H9 (cell line): ENCODE results near the gene CLCN3. TPM values are rescaled to one million over a fixed set of nuclear protein-coding genes. Genes with fewer than 3 reads are reported as not detected.

ENCODE experiments used
- DNase-seq: peaks from one replicate; pipeline ENCODE4 v3.0.0-alpha.2; 2017
- H2AFZ ChIP-seq: one replicate; pipeline ENCODE4 v1.6.1; 2013; ENCODE audit warnings: mild to moderate bottlenecking, low read length, control low read depth, moderate library complexity
- H2AK5ac ChIP-seq: 2 replicates; pipeline ENCODE4 v1.6.1; 2013; ENCODE audit warnings: low read length, control low read depth, mixed read lengths; ENCODE audit not compliant: insufficient read length
- H2BK120ac ChIP-seq: one replicate; pipeline ENCODE4 v1.6.1; 2013; ENCODE audit warnings: low read depth, mild to moderate bottlenecking, low read length, control low read depth, inconsistent platforms; ENCODE audit not compliant: poor library complexity, severe bottlenecking
- H2BK12ac ChIP-seq: 2 replicates; pipeline ENCODE4 v1.6.1; 2013; ENCODE audit warnings: low read length, control low read depth, mixed read lengths, low read depth; ENCODE audit not compliant: insufficient read length
- H2BK15ac ChIP-seq: 2 replicates; pipeline ENCODE4 v1.6.1; 2013; ENCODE audit warnings: low read depth, low read length, control low read depth
- H2BK20ac ChIP-seq: one replicate; pipeline ENCODE4 v1.6.1; 2013; ENCODE audit warnings: low read depth, mild to moderate bottlenecking, low read length, control low read depth, inconsistent platforms; ENCODE audit not compliant: poor library complexity, severe bottlenecking
- H2BK5ac ChIP-seq: 2 replicates; pipeline ENCODE4 v1.6.1; 2013; ENCODE audit warnings: low read length, control low read depth, mixed read lengths; ENCODE audit not compliant: insufficient read length
- H3K14ac ChIP-seq: 2 replicates; pipeline ENCODE4 v1.6.1; 2013; ENCODE audit warnings: low read length, control low read depth; ENCODE audit not compliant: insufficient read depth
- H3K18ac ChIP-seq: 2 replicates; pipeline ENCODE4 v1.6.1; 2013; ENCODE audit warnings: low read depth, mild to moderate bottlenecking, mixed read lengths, low read length, control low read depth; ENCODE audit not compliant: insufficient read length
- H3K23ac ChIP-seq: 2 replicates; pipeline ENCODE4 v1.6.1; 2013; ENCODE audit warnings: low read length, control low read depth, mixed read lengths, low read depth; ENCODE audit not compliant: insufficient read length
- H3K23me2 ChIP-seq: 2 replicates; pipeline ENCODE4 v1.6.1; 2013; ENCODE audit warnings: low read depth, mild to moderate bottlenecking, mixed read lengths, low read length, control low read depth; ENCODE audit not compliant: insufficient read length, poor library complexity, severe bottlenecking
- H3K27ac ChIP-seq: 2 replicates; pipeline ENCODE4 v1.5.1; 2013; ENCODE audit warnings: low read length, control low read depth, mixed read lengths, low read depth; ENCODE audit not compliant: insufficient read length
- H3K27me3 ChIP-seq: 2 replicates; pipeline ENCODE4 v1.6.1; 2013; ENCODE audit warnings: low read length, control low read depth, inconsistent platforms; ENCODE audit not compliant: insufficient read depth
- H3K4ac ChIP-seq: 2 replicates; pipeline ENCODE4 v1.6.1; 2013; ENCODE audit warnings: low read depth, mild to moderate bottlenecking, control low read depth, inconsistent platforms, low read length, moderate library complexity
- H3K4me1 ChIP-seq: 2 replicates; pipeline ENCODE4 v1.6.1; 2013; ENCODE audit warnings: low read length, control low read depth, inconsistent platforms; ENCODE audit not compliant: insufficient read depth
- H3K4me2 ChIP-seq: 2 replicates; pipeline ENCODE4 v1.6.1; 2013; ENCODE audit warnings: low read length, control low read depth, mixed read lengths; ENCODE audit not compliant: insufficient read length, insufficient read depth
- H3K56ac ChIP-seq: 2 replicates; pipeline ENCODE4 v1.6.1; 2013; ENCODE audit warnings: low read depth, mild to moderate bottlenecking, mixed read lengths, low read length, control low read depth; ENCODE audit not compliant: insufficient read length
- H3K79me1 ChIP-seq: 2 replicates; pipeline ENCODE4 v1.6.1; 2013; ENCODE audit warnings: low read depth, mild to moderate bottlenecking, moderate library complexity, low read length, control low read depth, inconsistent platforms; ENCODE audit not compliant: insufficient read depth, poor library complexity, severe bottlenecking
- H3K79me2 ChIP-seq: 2 replicates; pipeline ENCODE4 v1.6.1; 2013; ENCODE audit warnings: low read length, control low read depth, inconsistent platforms; ENCODE audit not compliant: insufficient read depth
- H3K9ac ChIP-seq: 2 replicates; pipeline ENCODE4 v1.6.1; 2013; ENCODE audit warnings: low read length, control low read depth, mixed read lengths; ENCODE audit not compliant: insufficient read length; ENCODE audit errors: extremely low read depth
- H3K9me3 ChIP-seq: one replicate; pipeline ENCODE4 v1.6.1; 2013; ENCODE audit warnings: low read depth, low read length, inconsistent platforms; ENCODE audit not compliant: control insufficient read depth
- H3T11ph ChIP-seq: one replicate; pipeline ENCODE4 v1.6.1; 2013; ENCODE audit warnings: mild to moderate bottlenecking, low read length, control low read depth, inconsistent platforms
- H4K20me1 ChIP-seq: one replicate; pipeline ENCODE4 v1.6.1; 2013; ENCODE audit not compliant: control insufficient read depth, insufficient read length, insufficient read depth
- H4K5ac ChIP-seq: 2 replicates; pipeline ENCODE4 v1.6.1; 2013; ENCODE audit warnings: low read depth, mild to moderate bottlenecking, mixed read lengths, low read length, control low read depth; ENCODE audit not compliant: insufficient read length
- H4K8ac ChIP-seq: replicated peaks from 2 replicates; pipeline ENCODE4 v1.6.1; 2013; ENCODE audit warnings: low read length, control low read depth, mixed read lengths, low read depth; ENCODE audit not compliant: insufficient read length
- H4K91ac ChIP-seq: 2 replicates; pipeline ENCODE4 v1.6.1; 2013; ENCODE audit warnings: low read depth, mild to moderate bottlenecking, moderate library complexity, mixed read lengths, low read length, control low read depth; ENCODE audit not compliant: insufficient read length
- H3K27ac Mint-ChIP-seq, 3 experiments: 2 replicates in 2 of 3; 3 replicates in 1 of 3; pipeline ENCODE4 v1.8.0; 2020 to 2021; ENCODE audit warnings: mixed read lengths in 3 of 3, mild to moderate bottlenecking in 1 of 3, moderate library complexity in 1 of 3
- H3K27me3 Mint-ChIP-seq: 2 replicates; pipeline ENCODE4 v1.8.0; 2021; ENCODE audit warnings: low read depth, mild to moderate bottlenecking, moderate library complexity, mixed read lengths
- H3K36me3 Mint-ChIP-seq, 3 experiments: 2 replicates in 2 of 3; 3 replicates in 1 of 3; pipeline ENCODE4 v1.8.0; 2020 to 2021; ENCODE audit warnings: low read depth in 3 of 3, mixed read lengths in 3 of 3; ENCODE audit not compliant: insufficient read depth in 1 of 3
- H3K4me1 Mint-ChIP-seq, 2 experiments: 2 replicates each; pipeline ENCODE4 v1.8.0; 2020; ENCODE audit warnings: mixed read lengths in 2 of 2
- H3K4me3 Mint-ChIP-seq, 2 experiments: 2 replicates in 1 of 2; 3 replicates in 1 of 2; pipeline ENCODE4 v1.8.0; 2020 to 2021; ENCODE audit warnings: mild to moderate bottlenecking in 2 of 2, mixed read lengths in 2 of 2, moderate library complexity in 1 of 2
- H3K9me3 Mint-ChIP-seq, 2 experiments: 2 replicates in 1 of 2; 3 replicates in 1 of 2; pipeline ENCODE4 v1.8.0; 2020; ENCODE audit warnings: mild to moderate bottlenecking in 2 of 2, mixed read lengths in 2 of 2, moderate library complexity in 1 of 2
- WGBS: extraction: QIAGEN DNeasy Blood & Tissue Kit; methylation state at CpG from one replicate; pipeline ENCODE4 v1.1.7; 2013; ENCODE audit warnings: missing lambda C conversion rate, low lambda C conversion rate, mixed read lengths; ENCODE audit not compliant: insufficient read length; ENCODE audit errors: extremely low coverage; 5-methylcytosine and 5-hydroxymethylcytosine counted together
- total RNA-seq: library from RNA; stranded (reverse); gene quantifications from 2 replicates; pipeline ENCODE4 v1.2.1, GENCODE V29; 2021
- TF ChIP-seq, protein P1 (sequence below): fragments of 200-600 bp; sonication (generic); conservative IDR thresholded peaks from 3 replicates; pipeline ENCODE4 v1.8.0; 2021; ENCODE audit warnings: antibody characterized with exemption, mild to moderate bottlenecking

CLCN3 gene
- total RNA-seq, 1 experiment from 2014 or later, result 25.7 TPM

DNA sequence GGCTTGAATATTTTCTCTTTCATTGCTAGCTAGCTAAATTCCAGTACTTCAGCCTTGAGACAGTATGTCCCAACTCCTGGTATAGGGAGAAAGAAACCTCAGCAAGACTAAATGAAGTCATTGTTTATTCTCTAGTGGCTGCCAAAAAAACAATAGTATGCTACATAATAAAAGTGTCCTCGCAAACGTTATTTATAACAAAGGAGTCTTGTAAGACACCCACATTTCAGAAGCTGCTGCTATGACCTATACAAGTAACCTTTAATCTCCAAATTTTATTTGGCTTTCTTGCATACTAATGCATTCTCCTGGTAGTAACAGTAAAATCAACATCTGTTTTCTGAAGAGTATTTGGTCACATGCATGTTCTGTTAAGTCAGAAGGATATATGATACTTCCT, 36.8 kb upstream of the CLCN3 start:
- Histone ChIP-seq H4K20me1 (no peaks in the 10 kb centered on the region), H3K4me1 (no peaks in the 10 kb centered on the region), H3K9me3 (no peaks in the 10 kb centered on the region), H4K91ac (no peak overlapping the region), H3K4me2 (no peak overlapping the region), H2BK15ac (no peak overlapping the region), H3K14ac (no peak overlapping the region), H3K18ac (no peak overlapping the region), H3K9ac (no peak overlapping the region), H3T11ph (no peak overlapping the region), H2BK5ac (no peak overlapping the region), H4K8ac (no peak overlapping the region), H3K27ac (no peak overlapping the region), H2BK20ac (no peak overlapping the region), H2BK12ac (no peak overlapping the region), H3K23me2 (no peaks in the 10 kb centered on the region), H2AFZ (no peak overlapping the region), H4K5ac (no peak overlapping the region), H3K27me3 (no peaks in the 10 kb centered on the region), H3K56ac (no peak overlapping the region), H3K4ac (no peak overlapping the region), H2BK120ac (no peak overlapping the region), H3K23ac (no peak overlapping the region), H2AK5ac (no peak overlapping the region), H3K79me1 (no peaks in the 10 kb centered on the region), H3K79me2 (no peaks in the 10 kb centered on the region)
- H3K27ac Mint-ChIP-seq, result no peak overlapping the region
- no peaks in the 10 kb centered on the region for H3K27me3 Mint-ChIP-seq
- no peaks in the 10 kb centered on the region for H3K9me3 Mint-ChIP-seq
- H3K4me1 Mint-ChIP-seq, result no peaks in the 10 kb centered on the region
- TF ChIP-seq, protein P1, sequence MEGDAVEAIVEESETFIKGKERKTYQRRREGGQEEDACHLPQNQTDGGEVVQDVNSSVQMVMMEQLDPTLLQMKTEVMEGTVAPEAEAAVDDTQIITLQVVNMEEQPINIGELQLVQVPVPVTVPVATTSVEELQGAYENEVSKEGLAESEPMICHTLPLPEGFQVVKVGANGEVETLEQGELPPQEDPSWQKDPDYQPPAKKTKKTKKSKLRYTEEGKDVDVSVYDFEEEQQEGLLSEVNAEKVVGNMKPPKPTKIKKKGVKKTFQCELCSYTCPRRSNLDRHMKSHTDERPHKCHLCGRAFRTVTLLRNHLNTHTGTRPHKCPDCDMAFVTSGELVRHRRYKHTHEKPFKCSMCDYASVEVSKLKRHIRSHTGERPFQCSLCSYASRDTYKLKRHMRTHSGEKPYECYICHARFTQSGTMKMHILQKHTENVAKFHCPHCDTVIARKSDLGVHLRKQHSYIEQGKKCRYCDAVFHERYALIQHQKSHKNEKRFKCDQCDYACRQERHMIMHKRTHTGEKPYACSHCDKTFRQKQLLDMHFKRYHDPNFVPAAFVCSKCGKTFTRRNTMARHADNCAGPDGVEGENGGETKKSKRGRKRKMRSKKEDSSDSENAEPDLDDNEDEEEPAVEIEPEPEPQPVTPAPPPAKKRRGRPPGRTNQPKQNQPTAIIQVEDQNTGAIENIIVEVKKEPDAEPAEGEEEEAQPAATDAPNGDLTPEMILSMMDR, result no peak
- peaks cover 0 to 7% (median 6%) of the 10 kb centered on the region in 3 experiments; a peak in 3 of 7 replicates for H3K36me3 Mint-ChIP-seq
- no CpG with 5 or more reads among the region's 2 CpGs for WGBS
- DNase-seq, result no peak
- no peak overlapping the region for H3K4me3 Mint-ChIP-seq
